DOHH2 (cell line): ENCODE measurements around the gene LRRC7.

Source experiments
- H3F3A ChIP-seq: fragments of 200-600 bp; sonication (generic), shearing (Covaris generic); 2 replicates; pipeline ENCODE4 v1.6.0; 2016; ENCODE audit warnings: antibody characterized with exemption, mild to moderate bottlenecking; ENCODE audit not compliant: control insufficient read depth, insufficient read depth
- H3K27ac ChIP-seq: fragments of 200-600 bp; sonication (generic); 2 replicates; pipeline ENCODE4 v1.5.1; 2014; ENCODE audit warnings: low read depth, mild to moderate bottlenecking, low read length, moderate library complexity
- H3K27me3 ChIP-seq: fragments of 200-600 bp; sonication (generic); 2 replicates; pipeline ENCODE4 v1.6.1; 2014; ENCODE audit warnings: mild to moderate bottlenecking, low read length, mixed read lengths; ENCODE audit not compliant: control insufficient read depth
- H3K36me3 ChIP-seq: fragments of 200-600 bp; sonication (generic); 2 replicates; pipeline ENCODE4 v1.6.1; 2014; ENCODE audit warnings: mild to moderate bottlenecking, low read length, moderate library complexity, mixed read lengths; ENCODE audit not compliant: control insufficient read depth
- H3K4me1 ChIP-seq: fragments of 200-600 bp; sonication (generic); 2 replicates; pipeline ENCODE4 v1.6.1; 2014; ENCODE audit warnings: mild to moderate bottlenecking, low read length, mixed read lengths; ENCODE audit not compliant: control insufficient read depth
- H3K4me2 ChIP-seq: fragments of 200-600 bp; sonication (generic); 2 replicates; pipeline ENCODE4 v1.6.0; 2014; ENCODE audit warnings: mild to moderate bottlenecking, low read length, moderate library complexity
- H3K4me3 ChIP-seq: fragments of 200-600 bp; sonication (generic); 2 replicates; pipeline ENCODE4 v1.5.1; 2014; ENCODE audit warnings: mild to moderate bottlenecking, low read length, mixed read lengths
- H3K79me2 ChIP-seq: fragments of 200-600 bp; sonication (generic); 2 replicates; pipeline ENCODE4 v1.6.1; 2014; ENCODE audit warnings: mild to moderate bottlenecking, low read length, mixed read lengths; ENCODE audit not compliant: control insufficient read depth
- H3K9me2 ChIP-seq: fragments of 200-600 bp; sonication (generic); replicated peaks from 2 replicates; pipeline ENCODE4 v1.6.1; 2014; ENCODE audit warnings: mild to moderate bottlenecking, low read length, mixed read lengths; ENCODE audit not compliant: control insufficient read depth
- H3K9me3 ChIP-seq: fragments of 200-600 bp; sonication (generic); 2 replicates; pipeline ENCODE4 v1.6.1; 2014; ENCODE audit warnings: antibody characterized with exemption, low read length, mixed read lengths; ENCODE audit not compliant: control insufficient read depth, insufficient read depth
- H4K20me1 ChIP-seq: fragments of 200-600 bp; sonication (generic); 2 replicates; pipeline ENCODE4 v1.6.0; 2014; ENCODE audit warnings: low read depth, mild to moderate bottlenecking, antibody characterized with exemption, low read length, moderate library complexity; ENCODE audit not compliant: control insufficient read depth, insufficient read depth
- EZH2phosphoT487 ChIP-seq: fragments of 200-600 bp; sonication (generic); IDR thresholded peaks from 2 replicates; pipeline ENCODE4 v1.6.1; 2017; ENCODE audit warnings: borderline replicate concordance, mild to moderate bottlenecking, antibody characterized with exemption, low read length, moderate library complexity, mixed read lengths
- TF ChIP-seq, protein P1 (sequence below): fragments of 200-600 bp; sonication (generic); IDR thresholded peaks from one replicate; pipeline ENCODE4 v1.5.1; 2014; ENCODE audit warnings: antibody characterized with exemption, mild to moderate bottlenecking, low read depth, low read length; ENCODE audit not compliant: poor library complexity, severe bottlenecking

LRRC7 gene

DNA sequence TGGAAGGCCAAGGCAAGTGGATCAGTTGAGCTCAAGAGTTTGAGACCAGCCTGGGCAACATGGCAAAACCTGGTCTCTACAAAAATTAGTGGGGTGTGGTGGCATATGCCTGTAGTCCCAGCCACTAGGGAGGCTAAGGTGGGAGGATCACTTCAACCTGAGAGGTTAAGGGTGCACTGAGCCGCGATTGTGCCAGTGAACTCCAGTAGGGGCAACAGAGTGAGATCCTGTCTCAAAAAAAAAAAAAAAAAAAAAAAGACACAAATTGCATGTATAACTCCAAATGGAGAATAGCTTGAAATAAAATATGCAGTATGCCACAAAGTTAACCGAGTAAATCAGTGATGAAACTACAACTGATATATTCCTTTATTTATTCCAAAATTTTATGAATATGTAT, 586.0 kb downstream of the LRRC7 start:
- H3K36me3 ChIP-seq, result no peaks in the 10 kb centered on the region; the same call in none of the 2 replicates
- H3K27ac ChIP-seq, result no peak overlapping the region
- H3K4me2 ChIP-seq, result no peak overlapping the region
- no peaks in the 10 kb centered on the region for H4K20me1 ChIP-seq
- H3K9me3 ChIP-seq, result no peaks in the 10 kb centered on the region
- no peaks in the 10 kb centered on the region for H3K79me2 ChIP-seq
- H3F3A ChIP-seq, result no peaks in the 10 kb centered on the region
- no peaks in the 10 kb centered on the region for H3K27me3 ChIP-seq
- no peak overlapping the region for H3K4me3 ChIP-seq
- no peaks in the 10 kb centered on the region for H3K9me2 ChIP-seq
- no peak for TF ChIP-seq EZH2phosphoT487
- TF ChIP-seq, protein P1, sequence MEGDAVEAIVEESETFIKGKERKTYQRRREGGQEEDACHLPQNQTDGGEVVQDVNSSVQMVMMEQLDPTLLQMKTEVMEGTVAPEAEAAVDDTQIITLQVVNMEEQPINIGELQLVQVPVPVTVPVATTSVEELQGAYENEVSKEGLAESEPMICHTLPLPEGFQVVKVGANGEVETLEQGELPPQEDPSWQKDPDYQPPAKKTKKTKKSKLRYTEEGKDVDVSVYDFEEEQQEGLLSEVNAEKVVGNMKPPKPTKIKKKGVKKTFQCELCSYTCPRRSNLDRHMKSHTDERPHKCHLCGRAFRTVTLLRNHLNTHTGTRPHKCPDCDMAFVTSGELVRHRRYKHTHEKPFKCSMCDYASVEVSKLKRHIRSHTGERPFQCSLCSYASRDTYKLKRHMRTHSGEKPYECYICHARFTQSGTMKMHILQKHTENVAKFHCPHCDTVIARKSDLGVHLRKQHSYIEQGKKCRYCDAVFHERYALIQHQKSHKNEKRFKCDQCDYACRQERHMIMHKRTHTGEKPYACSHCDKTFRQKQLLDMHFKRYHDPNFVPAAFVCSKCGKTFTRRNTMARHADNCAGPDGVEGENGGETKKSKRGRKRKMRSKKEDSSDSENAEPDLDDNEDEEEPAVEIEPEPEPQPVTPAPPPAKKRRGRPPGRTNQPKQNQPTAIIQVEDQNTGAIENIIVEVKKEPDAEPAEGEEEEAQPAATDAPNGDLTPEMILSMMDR, result no peak
- H3K4me1 ChIP-seq, result no peaks in the 10 kb centered on the region

DNA sequence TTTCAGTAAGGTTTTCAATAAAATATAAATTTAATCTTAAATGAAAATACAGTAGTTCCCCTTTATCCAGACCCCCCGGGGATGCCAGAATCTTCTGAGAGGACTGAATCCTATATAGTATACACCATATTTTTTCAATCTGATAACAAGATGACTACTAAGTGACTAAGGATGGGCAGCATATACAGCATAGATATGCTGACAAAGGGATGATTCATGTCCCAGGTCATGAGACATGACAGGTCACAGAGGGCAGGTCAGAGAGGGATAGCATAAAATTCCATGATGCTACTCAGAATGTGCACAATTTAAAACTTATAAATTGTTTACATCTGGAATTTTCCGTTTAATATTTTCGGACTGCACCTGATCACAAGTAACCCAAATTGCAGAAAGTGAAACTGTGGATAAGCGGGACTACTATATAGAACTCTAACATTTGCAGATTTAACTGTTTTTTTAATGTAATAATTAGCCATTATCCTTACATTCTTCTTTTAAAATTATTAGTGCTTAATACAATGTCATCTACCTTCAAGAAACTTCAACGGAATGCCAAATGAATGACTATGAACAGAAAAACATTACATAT, 588.9 kb downstream of the LRRC7 start:
- Histone ChIP-seq H4K20me1 (no peaks in the 10 kb centered on the region), H3K9me3 (no peaks in the 10 kb centered on the region), H3K9me2 (no peaks in the 10 kb centered on the region), H3K79me2 (no peaks in the 10 kb centered on the region), H3K27ac (no peak overlapping the region), H3K4me2 (no peak overlapping the region), H3K4me1 (no peaks in the 10 kb centered on the region), H3K27me3 (no peaks in the 10 kb centered on the region), H3K36me3 (no peaks in the 10 kb centered on the region; the same call in none of the 2 replicates), H3F3A (no peaks in the 10 kb centered on the region), H3K4me3 (no peak overlapping the region)
- TF ChIP-seq EZH2phosphoT487, result no peak
- TF ChIP-seq, protein P1, result no peak

DNA sequence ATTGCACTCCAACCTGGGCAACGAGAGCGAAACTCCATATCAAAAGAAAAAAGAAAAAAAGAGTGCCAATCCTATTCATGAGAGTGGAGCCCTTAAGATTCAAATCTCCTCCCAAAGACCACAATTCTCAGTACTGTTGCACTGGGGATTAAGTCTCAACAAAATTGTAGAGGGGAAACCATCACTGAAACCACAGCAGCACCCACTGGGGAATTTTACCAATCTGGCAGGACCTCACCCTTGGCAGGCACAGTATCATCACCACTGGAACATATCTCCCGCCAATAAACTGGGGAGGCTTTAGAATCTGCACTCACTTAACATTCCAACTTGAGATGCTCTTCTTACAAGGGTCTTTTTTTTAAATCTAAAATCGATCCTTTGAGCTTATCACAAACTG, 596.6 kb downstream of the LRRC7 start:
- Histone ChIP-seq H3K27ac (no peak overlapping the region), H3K9me3 (no peaks in the 10 kb centered on the region), H3F3A (no peaks in the 10 kb centered on the region), H4K20me1 (no peaks in the 10 kb centered on the region), H3K9me2 (no peaks in the 10 kb centered on the region), H3K27me3 (no peaks in the 10 kb centered on the region), H3K79me2 (no peaks in the 10 kb centered on the region), H3K4me2 (no peak overlapping the region), H3K4me1 (no peaks in the 10 kb centered on the region), H3K4me3 (no peak overlapping the region), H3K36me3 (no peaks in the 10 kb centered on the region; the same call in 1 of the 2 replicates)
- TF ChIP-seq EZH2phosphoT487, result no peak
- TF ChIP-seq, protein P1, result no peak

DNA sequence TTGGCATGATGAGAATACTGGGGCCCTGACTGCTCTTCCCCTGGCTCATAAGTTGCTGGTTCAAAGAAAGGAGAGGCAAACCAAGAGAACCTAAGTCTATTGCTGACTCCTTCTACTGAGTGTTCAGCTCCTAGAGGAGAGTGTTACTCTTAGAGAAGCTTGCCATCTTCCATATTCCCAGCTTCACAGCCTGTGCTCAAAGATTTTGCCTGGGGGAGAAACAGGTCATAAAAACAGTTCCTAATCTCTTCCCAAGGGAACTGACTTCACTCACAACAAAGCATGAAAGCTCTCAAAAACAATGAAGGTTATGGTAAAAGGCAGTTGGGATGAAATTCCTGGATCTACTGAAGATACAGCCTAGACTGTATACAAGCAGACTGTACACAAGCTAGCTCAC, 600.6 kb downstream of the LRRC7 start:
- H3K79me2 ChIP-seq, result no peaks in the 10 kb centered on the region
- H3K9me3 ChIP-seq, result no peaks in the 10 kb centered on the region
- H3K27ac ChIP-seq, result no peak overlapping the region
- H3F3A ChIP-seq, result no peaks in the 10 kb centered on the region
- TF ChIP-seq, protein P1, result no peak
- TF ChIP-seq EZH2phosphoT487, result no peak
- no peak overlapping the region for H3K4me3 ChIP-seq
- no peaks in the 10 kb centered on the region for H3K9me2 ChIP-seq
- no peaks in the 10 kb centered on the region for H3K27me3 ChIP-seq
- peaks cover 7% of the 10 kb centered on the region for H3K36me3 ChIP-seq
- no peaks in the 10 kb centered on the region for H3K4me1 ChIP-seq
- no peak overlapping the region for H3K4me2 ChIP-seq
- no peaks in the 10 kb centered on the region for H4K20me1 ChIP-seq
